GM21423 (cell line): ENCODE results near the gene CDKL2.
"Not testable (repeated sequence)": the region's sequence is repeated elsewhere in the genome, so short reads cannot be mapped to it uniquely, and the experiment has no call there.

Experiments
- ATAC-seq: cut with Tn5 transposase; IDR thresholded peaks from one replicate; pipeline ENCODE4 v1.9.1; 2021; ENCODE audit warnings: mild to moderate bottlenecking, moderate library complexity; ENCODE audit not compliant: unreplicated experiment

CDKL2 gene

DNA sequence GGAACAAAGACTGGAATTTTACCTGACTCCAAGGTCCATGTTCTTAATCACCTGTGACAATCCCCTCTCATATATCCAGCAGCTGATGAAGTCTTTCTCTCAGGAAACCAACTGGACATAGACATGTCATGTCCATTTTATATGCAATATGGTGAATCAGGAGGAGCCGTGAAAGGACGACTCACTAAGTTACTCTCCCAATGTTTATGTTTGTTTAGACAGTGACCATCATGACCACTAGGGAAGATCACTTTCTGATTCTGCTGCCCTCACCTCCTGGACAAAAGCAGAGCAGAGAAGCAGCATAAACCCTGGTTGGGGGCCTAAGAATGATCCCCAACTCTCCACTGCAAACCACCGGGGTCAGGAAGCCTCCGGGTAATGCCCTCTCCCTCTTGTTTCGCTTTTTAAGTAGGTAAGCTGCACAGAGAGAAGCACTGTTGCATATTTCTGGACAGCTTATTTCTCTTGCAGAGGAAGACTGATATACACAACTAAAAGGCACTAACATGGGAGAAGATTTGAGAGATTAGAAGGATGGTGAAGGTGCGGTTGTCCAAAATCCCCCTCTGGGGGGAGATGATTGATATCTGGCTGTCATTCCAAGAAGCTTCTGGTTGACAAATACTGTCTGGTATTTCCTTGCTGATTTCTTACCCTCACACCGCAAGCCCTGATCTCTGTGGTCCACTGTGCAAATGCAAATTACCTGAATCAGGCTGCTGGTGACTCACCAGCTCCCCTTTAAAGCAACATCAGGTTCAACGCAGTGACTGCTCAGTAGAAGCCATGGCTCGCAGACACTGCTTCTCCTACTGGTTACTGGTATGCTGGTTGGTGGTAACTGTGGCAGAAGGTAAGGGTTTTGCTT is 74.8 kb downstream of the CDKL2 start, which contains the start of gene ODAPH:
TSS of gene ODAPH (plus strand) at position 773 of the 871 bp plus-strand sequence. CDS start at position 790, 17 bp downstream.
- ATAC-seq: peak; percentile 90

DNA sequence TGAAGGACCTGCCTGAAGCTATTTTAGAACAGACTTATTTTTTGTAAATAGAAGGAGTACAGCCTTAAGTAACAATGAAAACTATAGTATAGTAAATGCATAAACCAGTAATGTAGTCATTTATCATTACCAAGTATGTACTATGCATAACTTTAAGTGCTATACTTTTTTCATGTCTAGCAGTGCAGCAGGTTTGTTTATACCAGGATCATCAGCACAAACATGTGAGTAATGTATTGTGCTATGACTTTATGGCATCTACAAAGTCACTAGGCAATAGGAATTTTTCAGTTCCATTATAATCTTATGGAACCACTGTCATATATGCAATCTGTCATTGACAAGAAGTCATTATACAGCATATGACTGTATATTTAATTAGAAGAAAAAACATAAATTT is 77.9 kb downstream of the CDKL2 start:
- ATAC-seq: no peak

DNA sequence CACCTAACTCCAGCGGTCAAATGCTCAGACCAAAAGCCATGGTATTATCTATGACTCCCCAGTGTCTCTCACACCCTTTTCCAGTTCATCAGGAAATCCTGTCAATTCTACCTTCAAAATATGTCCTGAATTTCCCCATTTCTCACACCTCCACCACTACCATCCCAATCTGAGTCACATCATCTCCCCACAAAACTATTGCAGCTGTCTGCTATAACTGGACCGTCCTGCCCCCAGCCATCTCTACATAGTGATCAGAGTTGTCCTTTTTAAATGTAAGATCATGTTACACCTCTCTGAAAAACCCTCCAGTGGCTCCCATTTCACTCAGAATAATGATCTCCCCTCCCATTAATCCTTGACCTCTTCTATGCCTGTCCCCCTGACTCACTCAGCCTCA is 81.3 kb downstream of the CDKL2 start:
- no peak for ATAC-seq

DNA sequence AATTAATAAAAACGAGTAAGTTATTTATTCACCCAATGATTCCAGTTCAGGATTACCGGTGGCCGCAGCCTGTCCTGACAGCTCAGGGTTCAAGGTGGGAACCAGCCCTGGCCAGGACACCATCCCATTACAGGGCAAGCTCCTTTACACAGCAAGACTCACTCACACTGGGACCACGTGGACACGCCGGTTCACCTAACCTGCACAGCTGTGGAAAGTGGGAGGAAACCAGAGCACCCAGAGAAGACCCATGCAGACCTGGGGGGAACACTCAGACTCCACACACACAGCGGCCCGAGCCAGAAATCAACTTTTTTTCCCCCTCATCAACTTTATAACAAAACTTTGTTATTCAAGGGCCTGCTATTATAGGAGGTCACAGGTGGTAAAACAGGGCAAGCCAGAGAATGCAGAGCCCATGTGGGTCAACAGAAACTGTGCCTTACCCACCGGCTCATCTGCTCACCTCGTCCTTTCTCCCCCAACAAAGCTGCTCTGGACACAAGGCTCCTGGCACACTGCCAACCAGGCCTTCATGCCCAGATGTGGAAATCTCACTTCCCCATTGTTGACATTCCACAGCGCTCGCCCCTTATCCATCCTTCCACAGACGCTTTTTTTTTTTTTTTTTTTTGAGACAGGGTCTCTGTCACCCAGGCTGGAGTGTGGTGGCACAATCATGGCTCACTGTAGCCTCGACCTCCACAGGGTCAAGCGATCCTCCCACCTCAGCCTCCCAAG is 82.5 kb downstream of the CDKL2 start:
- ATAC-seq: no peak

DNA sequence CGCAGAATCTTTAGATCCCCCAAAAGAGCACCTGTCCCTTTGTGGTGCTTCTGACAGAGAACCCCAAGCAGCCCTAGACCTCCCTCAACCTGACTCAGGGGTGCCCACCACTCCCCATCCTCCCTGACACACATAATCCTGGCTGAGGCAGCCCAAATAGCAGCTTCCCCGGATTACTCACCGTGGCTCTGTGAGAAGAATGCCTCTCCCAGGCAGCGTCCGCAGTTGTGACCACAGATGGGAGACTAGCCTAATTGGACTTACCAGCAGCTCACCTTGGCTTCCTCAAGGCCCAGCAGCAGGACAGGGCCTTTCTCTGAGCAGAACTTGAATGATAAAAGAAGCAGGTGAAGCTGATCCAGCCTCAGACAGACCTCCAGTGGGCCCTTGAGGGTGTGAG is 84.8 kb downstream of the CDKL2 start:
- no peak for ATAC-seq

DNA sequence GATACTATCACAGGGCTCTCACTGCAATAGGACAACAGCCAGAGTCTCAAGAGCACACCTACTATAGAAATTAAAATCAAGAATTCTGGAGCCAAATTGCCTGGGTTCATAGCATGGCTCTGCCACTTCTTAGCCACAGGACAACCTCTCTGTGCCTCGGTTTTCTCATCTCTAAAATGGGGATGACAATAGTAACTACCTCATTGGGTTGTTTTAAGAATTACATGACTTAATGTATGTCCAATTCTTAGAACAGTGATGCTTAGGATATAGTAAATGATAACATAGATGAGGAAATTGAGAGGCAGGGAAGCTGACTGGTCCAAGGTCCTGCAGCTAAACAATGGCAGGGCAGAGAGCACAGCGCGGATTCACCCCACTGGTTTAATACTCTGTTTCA is 85.5 kb downstream of the CDKL2 start:
- no peak for ATAC-seq

DNA sequence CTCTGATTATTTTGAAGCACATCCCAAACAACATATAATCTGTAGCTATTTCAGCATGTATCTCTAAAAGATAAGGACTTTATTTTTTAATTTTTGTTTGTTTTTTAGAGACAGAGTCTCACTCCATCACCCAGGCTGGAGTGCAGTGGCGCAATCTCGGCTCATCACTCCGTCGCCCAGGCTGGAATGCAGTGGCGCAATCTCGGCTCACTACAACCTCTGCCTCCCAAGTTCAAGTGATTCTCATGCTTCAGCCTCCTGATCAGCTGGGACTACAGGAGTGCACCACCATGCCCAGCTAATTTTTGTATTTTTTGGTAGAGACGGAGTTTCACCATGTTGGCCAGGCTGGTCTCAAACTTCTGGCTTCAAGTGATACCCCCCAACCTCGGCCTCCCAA is 86.1 kb downstream of the CDKL2 start:
- not testable (repeated sequence) for ATAC-seq

DNA sequence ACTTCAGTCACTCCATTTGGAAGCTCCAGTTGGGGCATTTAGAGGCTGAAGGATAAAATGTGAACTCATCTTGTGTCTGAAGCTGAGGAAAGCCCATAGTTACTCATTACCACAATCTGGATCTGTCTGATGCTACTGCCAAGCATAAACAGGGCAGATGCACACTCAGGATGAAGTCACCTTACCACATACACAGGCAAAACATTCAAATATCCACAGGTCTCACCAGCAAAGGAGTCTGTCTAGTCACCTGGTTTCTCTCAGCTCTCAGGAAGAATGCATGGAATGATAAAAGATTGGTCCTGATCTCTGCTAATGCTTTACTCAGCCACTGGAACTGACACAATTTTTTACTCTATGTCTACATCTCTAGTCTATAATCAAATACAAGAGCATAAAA is 87.5 kb downstream of the CDKL2 start:
- no peak for ATAC-seq

DNA sequence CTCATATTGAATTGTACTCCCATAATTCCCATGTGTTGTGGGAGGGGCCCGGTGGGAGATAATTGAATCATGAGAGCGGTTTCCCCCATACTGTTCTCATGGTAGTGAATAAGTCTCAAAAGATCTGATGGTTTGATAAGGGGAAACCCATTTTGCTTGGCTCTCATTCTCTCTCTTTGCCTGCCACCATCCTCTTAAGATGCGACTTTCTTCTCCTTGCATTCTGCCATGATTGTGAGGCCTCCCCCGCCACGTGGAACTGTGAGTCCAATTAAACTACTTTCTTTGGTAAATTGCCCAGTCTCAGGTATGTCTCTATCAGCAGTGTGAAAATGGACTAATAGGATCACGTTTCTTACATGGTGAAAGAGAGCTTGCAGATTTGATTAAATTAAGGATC is 93.0 kb downstream of the CDKL2 start:
- not testable (repeated sequence) for ATAC-seq

DNA sequence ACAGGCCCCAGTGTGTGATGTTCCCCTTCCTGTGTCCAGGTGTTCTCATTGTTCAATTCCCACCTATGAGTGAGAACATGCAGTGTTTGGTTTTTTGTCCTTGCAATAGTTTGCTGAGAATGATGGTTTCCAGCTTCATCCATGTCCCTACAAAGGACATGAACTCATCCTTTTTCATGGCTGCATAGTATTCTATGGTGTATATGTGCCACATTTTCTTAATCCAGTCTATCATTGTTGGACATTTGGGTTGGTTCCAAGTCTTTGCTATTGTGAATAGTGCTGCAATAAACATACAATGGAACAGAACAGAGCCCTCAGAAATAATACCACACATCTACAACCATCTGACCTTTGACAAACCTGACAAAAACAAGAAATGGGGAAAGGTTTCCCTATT is 96.4 kb downstream of the CDKL2 start:
- ATAC-seq: not testable (repeated sequence)

DNA sequence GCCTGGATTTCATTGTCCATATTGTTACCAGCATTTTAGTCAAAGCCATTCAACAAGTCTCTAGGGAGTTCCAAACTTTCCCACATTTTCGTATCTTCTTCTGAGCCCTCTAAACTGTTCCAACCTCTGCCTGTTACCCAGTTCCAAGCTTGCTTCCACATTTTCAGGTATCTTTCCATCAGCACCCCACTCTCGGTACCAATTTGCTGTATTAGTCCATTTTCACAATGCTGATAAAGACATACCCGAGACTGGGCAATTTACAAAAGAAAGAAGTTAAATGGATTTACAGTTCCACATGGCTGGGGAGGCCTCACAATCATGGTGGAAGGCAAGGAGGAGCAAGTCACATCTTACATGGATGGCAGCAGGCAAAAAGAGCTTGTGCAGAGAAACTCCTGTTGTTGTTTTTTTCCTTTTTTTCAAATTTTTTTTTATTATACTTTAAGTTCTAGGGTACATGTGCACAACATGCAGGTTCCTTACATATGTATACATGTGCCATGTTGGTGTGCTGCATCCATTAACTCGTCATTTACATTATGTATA is 96.9 kb downstream of the CDKL2 start:
- not testable (repeated sequence) for ATAC-seq

DNA sequence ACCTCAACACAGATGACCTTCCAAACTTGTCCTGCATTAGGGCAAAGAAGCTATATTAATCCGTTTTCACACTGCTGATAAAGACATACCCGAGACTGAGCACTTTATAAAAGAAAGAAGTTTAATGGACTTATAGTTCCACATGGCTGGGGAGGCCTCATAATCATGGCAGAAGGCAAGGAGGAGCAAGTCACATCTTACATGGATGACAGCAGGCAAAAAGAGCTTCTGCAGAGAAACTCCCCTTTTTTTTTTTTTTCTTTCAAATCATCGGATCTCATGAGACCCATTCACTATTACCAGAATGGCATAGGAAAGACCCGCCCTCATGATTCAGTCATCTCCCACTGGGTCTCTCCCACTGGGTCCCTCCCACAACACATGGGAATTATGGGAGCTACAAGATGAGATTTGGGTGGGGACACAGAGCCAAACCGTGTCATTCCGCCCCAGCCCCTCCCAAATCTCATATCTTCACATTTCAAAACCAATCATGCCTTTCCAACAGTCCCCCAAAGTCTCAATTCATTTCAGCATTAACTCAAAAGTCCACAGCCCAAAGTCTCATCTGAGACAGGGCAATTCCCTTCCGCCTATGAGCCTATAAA is 98.7 kb downstream of the CDKL2 start:
- ATAC-seq: not testable (repeated sequence)

DNA sequence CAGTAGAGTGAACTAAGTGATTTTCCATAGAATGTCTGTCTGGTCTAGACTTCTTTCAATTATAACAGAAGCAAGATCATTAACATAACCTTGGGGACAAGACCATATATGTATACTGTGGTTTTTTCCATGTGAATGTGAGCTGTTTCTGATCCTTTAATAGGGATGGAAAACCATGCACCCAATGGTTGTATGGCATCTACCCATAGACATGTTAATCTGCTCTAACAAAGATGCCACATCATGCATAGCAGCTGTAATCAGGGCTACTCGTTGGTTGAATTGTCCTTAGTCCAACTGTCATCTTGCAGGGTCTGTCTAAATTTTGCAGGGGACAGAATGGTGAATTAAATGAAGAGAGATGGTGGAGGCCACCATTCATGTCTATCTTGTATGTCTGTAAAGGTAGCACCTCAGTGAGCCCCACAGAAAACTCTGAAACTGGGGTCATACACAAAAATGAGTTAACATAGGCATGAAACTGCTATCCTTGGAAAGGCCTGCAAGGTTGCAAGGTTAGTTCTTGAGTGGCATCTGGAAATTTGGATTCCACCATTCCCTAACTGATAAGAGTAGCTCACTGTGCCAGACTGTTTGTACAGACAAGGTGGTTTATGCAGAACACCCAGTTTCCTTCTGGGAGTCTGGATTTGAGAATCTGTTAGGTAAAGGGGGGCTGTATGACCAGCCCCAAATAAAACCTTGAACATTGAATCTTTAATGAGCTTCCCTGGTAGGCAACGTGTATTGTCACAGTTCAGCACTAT is 99.6 kb downstream of the CDKL2 start:
- ATAC-seq: no peak
